Caco-2 (cell line): ENCODE results near the gene TCP11. TPM values are rescaled to one million over a fixed set of nuclear protein-coding genes. Genes with fewer than 3 reads are reported as not detected.
A peak's percentile ranks its signal among the peaks of the same experiment; 100 is the strongest.

ENCODE experiments used
- BruUV-seq: library from RNA; stranded (reverse); fragments of 400-500 nt; replicated peaks from 2 replicates; lab custom pipeline; 2021; lab: Mats Ljungman, UMichigan
- CTCF ChIA-PET: fragments of 300-600 bp; sonication (Branson Sonifier 250); formaldehyde crosslinking; loops from one replicate; lab custom pipeline; 2022; ENCODE audit warnings: antibody characterized with exemption; lab: Charles Lee
- POLR2A ChIA-PET: fragments of 300-600 bp; sonication (Branson Sonifier 250); formaldehyde crosslinking; loops from one replicate; lab custom pipeline; 2022; ENCODE audit warnings: antibody characterized with exemption; lab: Charles Lee
- DNase-seq, 2 experiments: peaks; one replicate each; pipeline versions ENCODE4 v3.0.0 to v3.0.0-alpha.2; 2020 to 2022
- H3K27me3 ChIP-seq: replicated peaks from 2 replicates; pipeline ENCODE4 v1.6.0; 2011; ENCODE audit warnings: low read length; ENCODE audit not compliant: control insufficient read depth, insufficient read depth
- H3K36me3 ChIP-seq: 2 replicates; pipeline ENCODE4 v1.5.1; 2011; ENCODE audit warnings: low read length; ENCODE audit not compliant: control insufficient read depth, insufficient read depth
- H3K4me1 ChIP-seq: fragments of 250-450 bp; sonication (Bioruptor Pico); 2 replicates; pipeline ENCODE4 v1.5.1; 2020; ENCODE audit warnings: mild to moderate bottlenecking
- H3K4me3 ChIP-seq: 2 replicates; pipeline ENCODE4 v1.5.1; 2011; ENCODE audit warnings: low read depth, mild to moderate bottlenecking, control low read depth, low read length
- H3K9me3 ChIP-seq: fragments of 250-450 bp; sonication (Bioruptor Pico); 2 replicates; pipeline ENCODE4 v1.5.1; 2020; ENCODE audit warnings: mild to moderate bottlenecking, moderate library complexity
- H3K27ac Mint-ChIP-seq: one replicate; pipeline ENCODE4 v1.8.0; 2022; ENCODE audit warnings: mixed read lengths; ENCODE audit not compliant: unreplicated experiment
- H3K27me3 Mint-ChIP-seq: one replicate; pipeline ENCODE4 v1.8.0; 2022; ENCODE audit warnings: mixed read lengths; ENCODE audit not compliant: insufficient read depth, unreplicated experiment
- H3K36me3 Mint-ChIP-seq: one replicate; pipeline ENCODE4 v1.8.0; 2022; ENCODE audit warnings: mild to moderate bottlenecking, mixed read lengths; ENCODE audit not compliant: insufficient read depth, unreplicated experiment
- H3K4me1 Mint-ChIP-seq: one replicate; pipeline ENCODE4 v1.8.0; 2022; ENCODE audit warnings: low read depth, mixed read lengths; ENCODE audit not compliant: unreplicated experiment
- H3K4me3 Mint-ChIP-seq: one replicate; pipeline ENCODE4 v1.8.0; 2022; ENCODE audit warnings: mild to moderate bottlenecking, moderate library complexity, mixed read lengths; ENCODE audit not compliant: unreplicated experiment
- H3K9me3 Mint-ChIP-seq: one replicate; pipeline ENCODE4 v1.8.0; 2022; ENCODE audit warnings: mixed read lengths; ENCODE audit not compliant: unreplicated experiment
- intact Hi-C: fragments of 100-400 bp; cut with micrococcal nuclease; formaldehyde crosslinking; loops from one replicate; pipeline ENCODE4 v1.10.0; 2022; ENCODE audit not compliant: unreplicated experiment
- total RNA-seq: library from RNA; stranded (reverse); gene quantifications from 2 replicates; pipeline ENCODE4 v1.2.3, GENCODE V29; 2022
- TF ChIP-seq, protein P1 (sequence below), 2 experiments: fragments of 200-600 bp in 1 of 2; IDR thresholded peaks; 1 replicate in 1 of 2; 2 replicates in 1 of 2; pipeline versions ENCODE4 v1.5.1 to v1.8.0; 2011 to 2022; ENCODE audit warnings: antibody characterized with exemption in 1 of 2, control low read depth in 1 of 2, inconsistent platforms in 1 of 2, low read depth in 1 of 2, low read length in 1 of 2, mild to moderate bottlenecking in 1 of 2, moderate library complexity in 1 of 2; ENCODE audit not compliant: insufficient read depth in 1 of 2, severe bottlenecking in 1 of 2, unreplicated experiment in 1 of 2

Gene TCP11
- total RNA-seq, 1 experiment from 2014 or later, result not detected

DNA sequence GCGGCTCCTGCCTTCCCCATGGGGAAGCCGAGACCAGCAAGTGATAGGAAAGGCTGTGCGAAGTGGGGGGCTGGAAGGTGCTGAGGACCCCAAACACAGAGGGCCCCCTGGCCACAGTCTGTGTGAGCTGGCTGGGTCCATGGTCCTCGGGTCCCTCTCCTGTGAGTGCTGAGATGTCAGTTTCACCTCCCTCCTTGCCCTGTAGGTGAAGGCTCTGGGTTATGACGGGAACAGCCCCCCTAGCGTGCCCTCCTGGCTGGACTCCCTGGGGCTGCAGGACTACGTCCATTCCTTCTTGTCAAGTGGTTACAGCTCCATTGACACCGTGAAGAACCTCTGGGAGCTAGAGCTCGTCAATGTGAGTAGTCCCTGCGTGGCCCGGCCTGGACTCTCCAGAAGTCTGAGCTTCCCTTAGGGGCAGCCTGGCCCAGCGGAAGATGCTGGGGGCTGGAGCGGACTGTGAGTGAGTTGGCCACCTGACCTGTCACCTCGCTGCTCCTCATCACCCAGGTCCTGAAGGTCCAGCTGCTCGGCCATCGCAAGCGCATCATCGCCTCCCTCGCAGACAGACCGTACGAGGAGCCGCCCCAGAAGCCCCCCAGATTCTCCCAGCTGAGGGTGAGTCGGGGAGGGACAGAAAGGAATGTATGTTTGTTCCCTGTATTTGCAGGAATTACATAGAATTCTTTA, 61.7 kb downstream of the TCP11 start:
- BruUV-seq, result no TSS peak
- Histone ChIP-seq H3K9me3 (no peaks in the 10 kb centered on the region), H3K36me3 (no peaks in the 10 kb centered on the region), H3K27me3 (no peaks in the 10 kb centered on the region), H3K4me3 (no peak overlapping the region), H3K4me1 (no peaks in the 10 kb centered on the region)
- CTCF ChIA-PET, result no interaction called here
- peak in 1 of 2 experiments; percentile 17 for DNase-seq
- intact Hi-C loops, result no loop called here
- POLR2A ChIA-PET, result no interaction called here
- Mint-ChIP-seq H3K27ac (no peak overlapping the region), H3K4me3 (no peak overlapping the region), H3K9me3 (no peaks in the 10 kb centered on the region), H3K27me3 (no peaks in the 10 kb centered on the region), H3K36me3 (peaks cover 31% of the 10 kb centered on the region), H3K4me1 (no peaks in the 10 kb centered on the region)
- TF ChIP-seq, protein P1, sequence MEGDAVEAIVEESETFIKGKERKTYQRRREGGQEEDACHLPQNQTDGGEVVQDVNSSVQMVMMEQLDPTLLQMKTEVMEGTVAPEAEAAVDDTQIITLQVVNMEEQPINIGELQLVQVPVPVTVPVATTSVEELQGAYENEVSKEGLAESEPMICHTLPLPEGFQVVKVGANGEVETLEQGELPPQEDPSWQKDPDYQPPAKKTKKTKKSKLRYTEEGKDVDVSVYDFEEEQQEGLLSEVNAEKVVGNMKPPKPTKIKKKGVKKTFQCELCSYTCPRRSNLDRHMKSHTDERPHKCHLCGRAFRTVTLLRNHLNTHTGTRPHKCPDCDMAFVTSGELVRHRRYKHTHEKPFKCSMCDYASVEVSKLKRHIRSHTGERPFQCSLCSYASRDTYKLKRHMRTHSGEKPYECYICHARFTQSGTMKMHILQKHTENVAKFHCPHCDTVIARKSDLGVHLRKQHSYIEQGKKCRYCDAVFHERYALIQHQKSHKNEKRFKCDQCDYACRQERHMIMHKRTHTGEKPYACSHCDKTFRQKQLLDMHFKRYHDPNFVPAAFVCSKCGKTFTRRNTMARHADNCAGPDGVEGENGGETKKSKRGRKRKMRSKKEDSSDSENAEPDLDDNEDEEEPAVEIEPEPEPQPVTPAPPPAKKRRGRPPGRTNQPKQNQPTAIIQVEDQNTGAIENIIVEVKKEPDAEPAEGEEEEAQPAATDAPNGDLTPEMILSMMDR (IDR thresholded peaks at IDR 0.05; ENCODE audit: insufficient read depth in 1 of 2, low read depth in 1 of 2, low read length in 1 of 2, severe bottlenecking in 1 of 2, unreplicated experiment in 1 of 2), result no peak

DNA sequence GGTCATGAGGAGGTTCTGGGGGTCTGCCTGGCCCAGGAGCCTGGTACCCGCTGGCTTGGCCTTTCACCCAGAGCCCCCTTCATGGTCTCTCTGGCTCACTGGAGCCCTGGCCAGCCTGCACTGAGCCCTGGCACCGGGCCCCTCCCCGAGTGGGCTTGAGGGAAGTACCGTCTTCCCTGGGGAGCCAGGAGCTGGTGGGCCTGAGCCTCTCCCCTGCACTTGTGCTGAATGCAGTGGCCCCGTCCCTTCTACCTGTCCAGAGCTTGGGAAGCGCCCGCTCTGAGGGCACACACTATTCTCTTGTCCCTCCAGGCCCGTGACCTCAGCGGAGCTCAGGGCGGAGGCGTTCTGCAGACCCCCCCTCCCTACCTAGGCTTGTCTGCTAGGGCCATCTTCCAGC, 62.2 kb downstream of the TCP11 start:
- Histone ChIP-seq H3K4me1 (no peaks in the 10 kb centered on the region), H3K27me3 (no peaks in the 10 kb centered on the region), H3K4me3 (no peak overlapping the region), H3K36me3 (no peaks in the 10 kb centered on the region), H3K9me3 (no peaks in the 10 kb centered on the region)
- Mint-ChIP-seq H3K27ac (no peak overlapping the region), H3K36me3 (peaks cover 31% of the 10 kb centered on the region), H3K4me3 (no peak overlapping the region), H3K27me3 (no peaks in the 10 kb centered on the region), H3K9me3 (no peaks in the 10 kb centered on the region), H3K4me1 (no peaks in the 10 kb centered on the region)
- BruUV-seq, result no TSS peak
- TF ChIP-seq, protein P1 (IDR thresholded peaks at IDR 0.05; ENCODE audit: insufficient read depth in 1 of 2, low read depth in 1 of 2, low read length in 1 of 2, severe bottlenecking in 1 of 2, unreplicated experiment in 1 of 2), result no peak
- intact Hi-C loops, result no loop called here
- peak in 1 of 2 experiments; percentile 19 for DNase-seq
- ChIA-PET POLR2A (no interaction called here), CTCF (no interaction called here)

DNA sequence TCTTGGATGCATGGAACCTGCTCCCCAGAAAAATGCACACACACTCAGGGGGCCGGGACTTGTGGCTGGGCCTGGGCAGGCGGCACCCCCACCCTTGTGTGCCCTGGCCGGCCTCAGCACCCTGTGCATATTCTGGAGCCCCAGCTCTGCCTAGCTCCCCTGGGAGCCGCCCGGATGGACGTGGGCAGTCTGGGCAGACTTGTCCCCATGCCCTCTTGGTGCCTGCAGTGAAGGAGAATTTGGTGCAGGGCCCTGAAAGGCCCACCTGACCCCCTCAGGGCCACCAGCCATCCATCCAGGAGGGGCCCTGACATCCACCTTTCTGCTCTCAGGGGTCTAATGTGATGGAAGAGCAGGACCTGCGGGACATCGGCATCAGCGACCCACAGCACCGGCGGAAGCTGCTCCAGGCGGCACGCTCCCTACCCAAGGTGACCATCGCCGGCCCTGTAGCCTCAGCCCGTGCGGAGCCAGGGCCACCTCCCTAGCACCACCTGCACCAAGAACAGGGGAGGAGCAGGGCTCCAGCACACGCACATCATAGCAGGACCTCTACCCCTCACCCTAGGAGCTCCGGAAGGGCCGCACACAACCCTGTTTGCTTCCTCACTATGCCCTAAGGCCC, 62.8 kb downstream of the TCP11 start:
- CTCF ChIA-PET, result no interaction called here
- intact Hi-C loops, result no loop called here
- no peaks in the 10 kb centered on the region for H3K27me3 Mint-ChIP-seq
- no peaks in the 10 kb centered on the region for H3K4me1 Mint-ChIP-seq
- DNase-seq, result peak in 1 of 2 experiments; percentile 25
- Histone ChIP-seq H3K4me3 (no peak overlapping the region), H3K27me3 (no peaks in the 10 kb centered on the region), H3K9me3 (no peaks in the 10 kb centered on the region), H3K36me3 (no peaks in the 10 kb centered on the region), H3K4me1 (no peaks in the 10 kb centered on the region)
- H3K36me3 Mint-ChIP-seq, result peaks cover 25% of the 10 kb centered on the region
- no peak overlapping the region for H3K4me3 Mint-ChIP-seq
- TF ChIP-seq, protein P1 (IDR thresholded peaks at IDR 0.05; ENCODE audit: insufficient read depth in 1 of 2, low read depth in 1 of 2, low read length in 1 of 2, severe bottlenecking in 1 of 2, unreplicated experiment in 1 of 2), result no peak
- H3K9me3 Mint-ChIP-seq, result no peaks in the 10 kb centered on the region
- H3K27ac Mint-ChIP-seq, result no peak overlapping the region
- no TSS peak for BruUV-seq
- POLR2A ChIA-PET, result no interaction called here
